ENCODE measurements around the gene EXOC6.

Gene EXOC6

GRCh38 chr10:92816091-92816531, 32.2 kb upstream of the EXOC6 start:
- Histone ChIP-seq H3K27me3 (ENCODE audit: control insufficient read depth in 1 of 2, insufficient read depth in 2 of 2, low read length in 2 of 2) (no peaks in the 10 kb centered on the region), H3K27ac (ENCODE audit: low read depth, low read length) (no peak overlapping the region), H3K36me3 (ENCODE audit: control insufficient read depth in 1 of 2, insufficient read depth in 2 of 2, low read length in 2 of 2) (no peaks in the 10 kb centered on the region), H3K9me3 (ENCODE audit: control insufficient read depth in 1 of 2, low read length in 2 of 2) (no peaks in the 10 kb centered on the region), H3K9ac (ENCODE audit: low read depth in 1 of 2, low read length in 2 of 2) (no peak overlapping the region), H3K4me3 (ENCODE audit: low read depth in 1 of 2, low read length in 2 of 2) (no peak overlapping the region), H3K4me1 (ENCODE audit: control insufficient read depth in 1 of 2, insufficient read depth in 2 of 2, low read length in 2 of 2) (no peaks in the 10 kb centered on the region)

- no peaks in the 10 kb centered on the region for H3K36me3 ChIP-seq (ENCODE audit: control insufficient read depth in 1 of 2, insufficient read depth in 2 of 2, low read length in 2 of 2)
- no peak overlapping the region for H3K4me3 ChIP-seq (ENCODE audit: low read depth in 1 of 2, low read length in 2 of 2)
- peaks cover 0 to 7% of the 10 kb centered on the region in 2 donors for H3K4me1 ChIP-seq (ENCODE audit: control insufficient read depth in 1 of 2, insufficient read depth in 2 of 2, low read length in 2 of 2)
- H3K27ac ChIP-seq (ENCODE audit: low read depth, low read length) = no peak overlapping the region
- no peak overlapping the region for H3K9ac ChIP-seq (ENCODE audit: low read depth in 1 of 2, low read length in 2 of 2)
- no peaks in the 10 kb centered on the region for H3K9me3 ChIP-seq (ENCODE audit: control insufficient read depth in 1 of 2, low read length in 2 of 2)
- no peaks in the 10 kb centered on the region for H3K27me3 ChIP-seq (ENCODE audit: control insufficient read depth in 1 of 2, insufficient read depth in 2 of 2, low read length in 2 of 2)
Measured at GRCh38 chr10:92822060-92822634, 26.2 kb upstream of the EXOC6 start.

GRCh38 chr10:92822964-92823363, 25.4 kb upstream of the EXOC6 start:
- Histone ChIP-seq H3K4me3 (ENCODE audit: low read depth in 1 of 2, low read length in 2 of 2) (no peak overlapping the region), H3K27ac (ENCODE audit: low read depth, low read length) (no peak overlapping the region), H3K4me1 (ENCODE audit: control insufficient read depth in 1 of 2, insufficient read depth in 2 of 2, low read length in 2 of 2) (peaks cover 0 to 7% of the 10 kb centered on the region in 2 donors), H3K9ac (ENCODE audit: low read depth in 1 of 2, low read length in 2 of 2) (no peak overlapping the region), H3K36me3 (ENCODE audit: control insufficient read depth in 1 of 2, insufficient read depth in 2 of 2, low read length in 2 of 2) (no peaks in the 10 kb centered on the region), H3K9me3 (ENCODE audit: control insufficient read depth in 1 of 2, low read length in 2 of 2) (no peaks in the 10 kb centered on the region), H3K27me3 (ENCODE audit: control insufficient read depth in 1 of 2, insufficient read depth in 2 of 2, low read length in 2 of 2) (no peaks in the 10 kb centered on the region)

- Histone ChIP-seq H3K36me3 (ENCODE audit: control insufficient read depth in 1 of 2, insufficient read depth in 2 of 2, low read length in 2 of 2) (no peaks in the 10 kb centered on the region), H3K9ac (ENCODE audit: low read depth in 1 of 2, low read length in 2 of 2) (no peak overlapping the region), H3K27me3 (ENCODE audit: control insufficient read depth in 1 of 2, insufficient read depth in 2 of 2, low read length in 2 of 2) (no peaks in the 10 kb centered on the region), H3K4me1 (ENCODE audit: control insufficient read depth in 1 of 2, insufficient read depth in 2 of 2, low read length in 2 of 2) (peaks cover 0 to 7% of the 10 kb centered on the region in 2 donors), H3K9me3 (ENCODE audit: control insufficient read depth in 1 of 2, low read length in 2 of 2) (no peaks in the 10 kb centered on the region), H3K4me3 (ENCODE audit: low read depth in 1 of 2, low read length in 2 of 2) (no peak overlapping the region), H3K27ac (ENCODE audit: low read depth, low read length) (no peak overlapping the region)
Measured at GRCh38 chr10:92826061-92826460, 22.3 kb upstream of the EXOC6 start.

- H3K4me3 ChIP-seq (ENCODE audit: low read depth in 1 of 2, low read length in 2 of 2) = no peak overlapping the region
- H3K27ac ChIP-seq (ENCODE audit: low read depth, low read length) = no peak overlapping the region
- H3K4me1 ChIP-seq (ENCODE audit: control insufficient read depth in 1 of 2, insufficient read depth in 2 of 2, low read length in 2 of 2) = peaks cover 0 to 7% of the 10 kb centered on the region in 2 donors
- H3K9ac ChIP-seq (ENCODE audit: low read depth in 1 of 2, low read length in 2 of 2) = no peak overlapping the region
- no peaks in the 10 kb centered on the region for H3K36me3 ChIP-seq (ENCODE audit: control insufficient read depth in 1 of 2, insufficient read depth in 2 of 2, low read length in 2 of 2)
- H3K27me3 ChIP-seq (ENCODE audit: control insufficient read depth in 1 of 2, insufficient read depth in 2 of 2, low read length in 2 of 2) = no peaks in the 10 kb centered on the region
- H3K9me3 ChIP-seq (ENCODE audit: control insufficient read depth in 1 of 2, low read length in 2 of 2) = no peaks in the 10 kb centered on the region
Measured at GRCh38 chr10:92826504-92826903, 21.8 kb upstream of the EXOC6 start.

- no peak overlapping the region for H3K27ac ChIP-seq (ENCODE audit: low read depth, low read length)
- H3K9me3 ChIP-seq (ENCODE audit: control insufficient read depth in 1 of 2, low read length in 2 of 2) = no peaks in the 10 kb centered on the region
- H3K9ac ChIP-seq (ENCODE audit: low read depth in 1 of 2, low read length in 2 of 2) = no peak overlapping the region
- no peaks in the 10 kb centered on the region for H3K27me3 ChIP-seq (ENCODE audit: control insufficient read depth in 1 of 2, insufficient read depth in 2 of 2, low read length in 2 of 2)
- no peaks in the 10 kb centered on the region for H3K4me1 ChIP-seq (ENCODE audit: control insufficient read depth in 1 of 2, insufficient read depth in 2 of 2, low read length in 2 of 2)
- no peaks in the 10 kb centered on the region for H3K36me3 ChIP-seq (ENCODE audit: control insufficient read depth in 1 of 2, insufficient read depth in 2 of 2, low read length in 2 of 2)
- no peak overlapping the region for H3K4me3 ChIP-seq (ENCODE audit: low read depth in 1 of 2, low read length in 2 of 2)
Measured at GRCh38 chr10:92829042-92829785, 19.1 kb upstream of the EXOC6 start.

- H3K27ac ChIP-seq (ENCODE audit: low read depth, low read length) = no peak overlapping the region
- H3K4me3 ChIP-seq (ENCODE audit: low read depth in 1 of 2, low read length in 2 of 2) = no peak overlapping the region
- H3K36me3 ChIP-seq (ENCODE audit: control insufficient read depth in 1 of 2, insufficient read depth in 2 of 2, low read length in 2 of 2) = no peaks in the 10 kb centered on the region
- H3K9ac ChIP-seq (ENCODE audit: low read depth in 1 of 2, low read length in 2 of 2) = no peak overlapping the region
- no peaks in the 10 kb centered on the region for H3K4me1 ChIP-seq (ENCODE audit: control insufficient read depth in 1 of 2, insufficient read depth in 2 of 2, low read length in 2 of 2)
- no peaks in the 10 kb centered on the region for H3K27me3 ChIP-seq (ENCODE audit: control insufficient read depth in 1 of 2, insufficient read depth in 2 of 2, low read length in 2 of 2)
- no peaks in the 10 kb centered on the region for H3K9me3 ChIP-seq (ENCODE audit: control insufficient read depth in 1 of 2, low read length in 2 of 2)
Measured at GRCh38 chr10:92829786-92830377, 18.4 kb upstream of the EXOC6 start.

GRCh38 chr10:92830478-92831389, 17.6 kb upstream of the EXOC6 start:
- no peak overlapping the region for H3K9ac ChIP-seq (ENCODE audit: low read depth in 1 of 2, low read length in 2 of 2)
- H3K4me3 ChIP-seq (ENCODE audit: low read depth in 1 of 2, low read length in 2 of 2) = peak overlapping the region in 1 of 2 donors; percentile 42
- no peaks in the 10 kb centered on the region for H3K27me3 ChIP-seq (ENCODE audit: control insufficient read depth in 1 of 2, insufficient read depth in 2 of 2, low read length in 2 of 2)
- no peaks in the 10 kb centered on the region for H3K9me3 ChIP-seq (ENCODE audit: control insufficient read depth in 1 of 2, low read length in 2 of 2)
- H3K4me1 ChIP-seq (ENCODE audit: control insufficient read depth in 1 of 2, insufficient read depth in 2 of 2, low read length in 2 of 2) = no peaks in the 10 kb centered on the region
- no peaks in the 10 kb centered on the region for H3K36me3 ChIP-seq (ENCODE audit: control insufficient read depth in 1 of 2, insufficient read depth in 2 of 2, low read length in 2 of 2)
- H3K27ac ChIP-seq (ENCODE audit: low read depth, low read length) = no peak overlapping the region

GRCh38 chr10:92832121-92832520, 16.2 kb upstream of the EXOC6 start:
- H3K27ac ChIP-seq (ENCODE audit: low read depth, low read length) = no peak overlapping the region
- H3K27me3 ChIP-seq (ENCODE audit: control insufficient read depth in 1 of 2, insufficient read depth in 2 of 2, low read length in 2 of 2) = no peaks in the 10 kb centered on the region
- H3K9ac ChIP-seq (ENCODE audit: low read depth in 1 of 2, low read length in 2 of 2) = no peak overlapping the region
- H3K9me3 ChIP-seq (ENCODE audit: control insufficient read depth in 1 of 2, low read length in 2 of 2) = no peaks in the 10 kb centered on the region
- H3K4me3 ChIP-seq (ENCODE audit: low read depth in 1 of 2, low read length in 2 of 2) = no peak overlapping the region
- H3K4me1 ChIP-seq (ENCODE audit: control insufficient read depth in 1 of 2, insufficient read depth in 2 of 2, low read length in 2 of 2) = no peaks in the 10 kb centered on the region
- H3K36me3 ChIP-seq (ENCODE audit: control insufficient read depth in 1 of 2, insufficient read depth in 2 of 2, low read length in 2 of 2) = no peaks in the 10 kb centered on the region

Measured in duodenal mucosa (tissue), 2 donors.